SK-N-SH (cell line): ENCODE results near the gene ARHGEF7. TPM values are rescaled to one million over a fixed set of nuclear protein-coding genes. Genes with fewer than 3 reads are reported as not detected.

ENCODE experiments used
- CTCF ChIA-PET: fragments of 300-600, 350-600 bp; formaldehyde crosslinking; extraction: SDS; loops from one replicate; lab custom pipeline; 2021; lab: Yijun Ruan, JAX
- POLR2A ChIA-PET: fragments of 350-600 bp; sonication (Branson Sonifier 250); formaldehyde crosslinking; extraction: SDS; loops from one replicate; lab custom pipeline; 2020; ENCODE audit warnings: antibody characterized with exemption, inconsistent platforms; lab: Yijun Ruan, JAX
- DNase-seq: peaks from one replicate; pipeline ENCODE4 v3.0.0; 2012
- H2AFZ ChIP-seq: fragments of 200-600 bp; sonication (generic); 2 replicates; pipeline ENCODE4 v1.8.1; 2016; ENCODE audit warnings: antibody characterized with exemption, mild to moderate bottlenecking, low read depth
- H3F3A ChIP-seq: fragments of 200-600 bp; sonication (generic); replicated peaks from 2 replicates; pipeline ENCODE3; 2016; ENCODE audit warnings: antibody characterized with exemption, mild to moderate bottlenecking; ENCODE audit not compliant: insufficient read depth
- H3K27ac ChIP-seq, 2 experiments: fragments of 200-500 bp in 1 of 2; fragments of 200-600 bp in 1 of 2; sonication (Bioruptor generic) in 1 of 2; sonication (generic), shearing (Covaris generic) in 1 of 2; 2 replicates each; pipeline versions ENCODE4 v1.5.1 to v1.6.1; 2014 to 2016; ENCODE audit warnings: low read depth in 2 of 2, inconsistent platforms in 1 of 2, low read length in 1 of 2, mild to moderate bottlenecking in 1 of 2, mixed read lengths in 1 of 2
- H3K27me3 ChIP-seq: fragments of 200-600 bp; sonication (generic), shearing (Covaris generic); 2 replicates; pipeline ENCODE4 v1.6.1; 2016; ENCODE audit warnings: mixed run types; ENCODE audit not compliant: insufficient read depth
- H3K36me3 ChIP-seq, 2 experiments: fragments of 200-500 bp in 1 of 2; fragments of 200-600 bp in 1 of 2; sonication (Bioruptor generic) in 1 of 2; sonication (generic) in 1 of 2; replicated peaks in 1 of 2; 2 replicates each; pipeline versions ENCODE3 to v1.5.1; 2014 to 2016; ENCODE audit warnings: low read length in 1 of 2, mild to moderate bottlenecking in 1 of 2; ENCODE audit not compliant: insufficient read depth in 2 of 2, control insufficient read depth in 1 of 2
- H3K4me1 ChIP-seq, 2 experiments: fragments of 200-500 bp in 1 of 2; fragments of 200-600 bp in 1 of 2; sonication (Bioruptor generic) in 1 of 2; sonication (generic), shearing (Covaris generic) in 1 of 2; 2 replicates each; pipeline versions ENCODE4 v1.5.1 to v1.6.1; 2014 to 2016; ENCODE audit warnings: low read depth in 1 of 2, low read length in 1 of 2, mixed run types in 1 of 2; ENCODE audit not compliant: insufficient read depth in 2 of 2, control insufficient read depth in 1 of 2
- H3K4me2 ChIP-seq: fragments of 200-600 bp; sonication (generic), shearing (Covaris generic); 2 replicates; pipeline ENCODE4 v1.6.1; 2017; ENCODE audit warnings: mixed run types
- H3K4me3 ChIP-seq, 2 experiments: fragments of 200-500 bp in 1 of 2; fragments of 200-600 bp in 1 of 2; sonication (Bioruptor generic) in 1 of 2; sonication (generic), shearing (Covaris generic) in 1 of 2; 2 replicates each; pipeline versions ENCODE4 v1.5.1 to v1.8.1; 2014 to 2016; ENCODE audit warnings: low read depth in 2 of 2, inconsistent platforms in 1 of 2, low read length in 1 of 2, mild to moderate bottlenecking in 1 of 2, mixed read lengths in 1 of 2, moderate library complexity in 1 of 2
- H3K79me2 ChIP-seq: fragments of 200-600 bp; sonication (generic); 2 replicates; pipeline ENCODE4 v1.8.1; 2017; ENCODE audit warnings: mild to moderate bottlenecking; ENCODE audit not compliant: insufficient read depth
- H3K9ac ChIP-seq: fragments of 200-600 bp; sonication (generic); 2 replicates; pipeline ENCODE4 v1.6.1; 2017; ENCODE audit warnings: mixed run types
- H3K9me2 ChIP-seq: fragments of 200-600 bp; sonication (generic); 2 replicates; pipeline ENCODE4 v1.6.1; 2017; ENCODE audit warnings: mixed run types
- H3K9me3 ChIP-seq: fragments of 200-600 bp; sonication (generic); 2 replicates; pipeline ENCODE4 v1.6.1; 2017; ENCODE audit warnings: mixed run types, mild to moderate bottlenecking, moderate library complexity
- H4K20me1 ChIP-seq: fragments of 200-600 bp; sonication (generic); 2 replicates; pipeline ENCODE4 v1.6.1; 2017; ENCODE audit warnings: mild to moderate bottlenecking, mixed run types; ENCODE audit not compliant: insufficient read depth
- CHD2 ChIP-seq: fragments of 150-350 bp; IDR thresholded peaks from 2 replicates; pipeline ENCODE4 v1.6.1; 2018; ENCODE audit warnings: low read length; ENCODE audit not compliant: partially characterized antibody
- ELF1 ChIP-seq: IDR thresholded peaks from 2 replicates; pipeline ENCODE4 v1.4.0; 2012
- EZH2phosphoT487 ChIP-seq: fragments of 200-600 bp; sonication (generic); IDR thresholded peaks from 2 replicates; pipeline ENCODE4 v1.6.1; 2017; ENCODE audit warnings: low read depth, mixed run types, mild to moderate bottlenecking, antibody characterized with exemption, moderate library complexity, borderline replicate concordance
- FOSL2 ChIP-seq: IDR thresholded peaks from 2 replicates; pipeline ENCODE4 v1.4.0; 2012; ENCODE audit warnings: low read depth, mild to moderate bottlenecking, moderate library complexity, borderline replicate concordance
- FOXJ3 ChIP-seq: sonication (generic); formaldehyde crosslinking; IDR thresholded peaks from 2 replicates; pipeline ENCODE4 v1.5.1; 2020; ENCODE audit warnings: mild to moderate bottlenecking, missing genetic modification reagents
- GABPA ChIP-seq: IDR thresholded peaks from 2 replicates; pipeline ENCODE4 v1.4.0; 2012; ENCODE audit warnings: low read depth, mild to moderate bottlenecking
- JUND ChIP-seq: IDR thresholded peaks from 2 replicates; pipeline ENCODE4 v1.4.0; 2012
- MAX ChIP-seq: IDR thresholded peaks from 2 replicates; pipeline ENCODE4 v1.4.0; 2012; ENCODE audit warnings: low read depth
- MEF2A ChIP-seq: IDR thresholded peaks from 2 replicates; pipeline ENCODE4 v1.4.0; 2012; ENCODE audit warnings: low read depth, borderline replicate concordance
- NFIC ChIP-seq: IDR thresholded peaks from 2 replicates; pipeline ENCODE4 v1.4.0; 2012; ENCODE audit warnings: borderline replicate concordance
- RAD21 ChIP-seq: IDR thresholded peaks from 2 replicates; pipeline ENCODE4 v1.6.1; 2012; ENCODE audit warnings: mild to moderate bottlenecking, low read length
- RCOR1 ChIP-seq: fragments of 150-350 bp; IDR thresholded peaks from 2 replicates; pipeline ENCODE4 v1.6.1; 2017; ENCODE audit warnings: antibody characterized with exemption, low read length
- REST ChIP-seq: IDR thresholded peaks from 2 replicates; pipeline ENCODE4 v1.6.1; 2012; ENCODE audit warnings: mild to moderate bottlenecking, low read depth, low read length, moderate library complexity
- RXRA ChIP-seq: IDR thresholded peaks from 2 replicates; pipeline ENCODE4 v1.4.0; 2012; ENCODE audit warnings: low read depth, mild to moderate bottlenecking, borderline replicate concordance
- SIN3A ChIP-seq: IDR thresholded peaks from 2 replicates; pipeline ENCODE4 v1.6.1; 2012; ENCODE audit warnings: low read depth, mild to moderate bottlenecking, low read length, moderate library complexity, borderline replicate concordance
- TAF1 ChIP-seq: IDR thresholded peaks from 2 replicates; pipeline ENCODE4 v1.6.1; 2012; ENCODE audit warnings: low read depth, mild to moderate bottlenecking, low read length, moderate library complexity, borderline replicate concordance
- YY1 ChIP-seq: IDR thresholded peaks from 2 replicates; pipeline ENCODE4 v1.4.0; 2012; ENCODE audit warnings: low read depth, mild to moderate bottlenecking
- WGBS: methylation state at CpG from one replicate; pipeline ENCODE4 v1.1.6; 2017; ENCODE audit warnings: low lambda C conversion rate; 5-methylcytosine and 5-hydroxymethylcytosine counted together
- polyA plus RNA-seq, 3 experiments: library from polyadenylated mRNA; depleted of rRNA; stranded (reverse); fragments of >200 nt; gene quantifications; 2 replicates each; pipeline ENCODE4 v1.2.3, GENCODE V29; 2012
- TF ChIP-seq, protein P1 (sequence below): fragments of 150-350 bp; IDR thresholded peaks from 2 replicates; pipeline ENCODE4 v1.6.1; 2017; ENCODE audit warnings: antibody characterized with exemption, low read length, low read depth, borderline replicate concordance
- TF ChIP-seq, protein P2 (sequence below): fragments of 200-600 bp; sonication (generic); IDR thresholded peaks from 2 replicates; pipeline ENCODE4 v1.6.1; 2017; ENCODE audit warnings: antibody characterized with exemption, mild to moderate bottlenecking, moderate library complexity

The ARHGEF7 gene
- polyA plus RNA-seq, 1 of the 3 experiments (the other 2 are of a cell fraction): 21.6 TPM

- Histone ChIP-seq H3K79me2 (no peaks in the 10 kb centered on the region), H3K9ac (no peak overlapping the region), H3K4me3 (no peak overlapping the region), H3K4me2 (no peak overlapping the region), H3K36me3 (no peaks in the 10 kb centered on the region), H2AFZ (no peak overlapping the region), H3K9me3 (no peaks in the 10 kb centered on the region), H3F3A (no peaks in the 10 kb centered on the region), H3K27me3 (peaks cover 72% of the 10 kb centered on the region), H4K20me1 (no peaks in the 10 kb centered on the region), H3K9me2 (no peaks in the 10 kb centered on the region), H3K27ac (no peak overlapping the region), H3K4me1 (peaks cover 0 to 23% of the 10 kb centered on the region in 2 experiments; a peak in 1 of 4 replicates)
- TF ChIP-seq GABPA: no peak
- no peak for TF ChIP-seq ELF1
- no peak for TF ChIP-seq EZH2phosphoT487
- no peak for TF ChIP-seq YY1
- no peak for TF ChIP-seq RXRA
- TF ChIP-seq CHD2: no peak
- no peak for TF ChIP-seq FOXJ3 (CRISPR knock-in tag)
- no peak for TF ChIP-seq RAD21
- no peak for TF ChIP-seq TAF1
- no peak for TF ChIP-seq JUND
- TF ChIP-seq, protein P1, sequence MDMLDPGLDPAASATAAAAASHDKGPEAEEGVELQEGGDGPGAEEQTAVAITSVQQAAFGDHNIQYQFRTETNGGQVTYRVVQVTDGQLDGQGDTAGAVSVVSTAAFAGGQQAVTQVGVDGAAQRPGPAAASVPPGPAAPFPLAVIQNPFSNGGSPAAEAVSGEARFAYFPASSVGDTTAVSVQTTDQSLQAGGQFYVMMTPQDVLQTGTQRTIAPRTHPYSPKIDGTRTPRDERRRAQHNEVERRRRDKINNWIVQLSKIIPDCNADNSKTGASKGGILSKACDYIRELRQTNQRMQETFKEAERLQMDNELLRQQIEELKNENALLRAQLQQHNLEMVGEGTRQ: no peak
- TF ChIP-seq REST: no peak
- no peak for TF ChIP-seq MAX
- TF ChIP-seq NFIC: no peak
- TF ChIP-seq SIN3A: no peak
- no peak for TF ChIP-seq FOSL2
- TF ChIP-seq, protein P2, sequence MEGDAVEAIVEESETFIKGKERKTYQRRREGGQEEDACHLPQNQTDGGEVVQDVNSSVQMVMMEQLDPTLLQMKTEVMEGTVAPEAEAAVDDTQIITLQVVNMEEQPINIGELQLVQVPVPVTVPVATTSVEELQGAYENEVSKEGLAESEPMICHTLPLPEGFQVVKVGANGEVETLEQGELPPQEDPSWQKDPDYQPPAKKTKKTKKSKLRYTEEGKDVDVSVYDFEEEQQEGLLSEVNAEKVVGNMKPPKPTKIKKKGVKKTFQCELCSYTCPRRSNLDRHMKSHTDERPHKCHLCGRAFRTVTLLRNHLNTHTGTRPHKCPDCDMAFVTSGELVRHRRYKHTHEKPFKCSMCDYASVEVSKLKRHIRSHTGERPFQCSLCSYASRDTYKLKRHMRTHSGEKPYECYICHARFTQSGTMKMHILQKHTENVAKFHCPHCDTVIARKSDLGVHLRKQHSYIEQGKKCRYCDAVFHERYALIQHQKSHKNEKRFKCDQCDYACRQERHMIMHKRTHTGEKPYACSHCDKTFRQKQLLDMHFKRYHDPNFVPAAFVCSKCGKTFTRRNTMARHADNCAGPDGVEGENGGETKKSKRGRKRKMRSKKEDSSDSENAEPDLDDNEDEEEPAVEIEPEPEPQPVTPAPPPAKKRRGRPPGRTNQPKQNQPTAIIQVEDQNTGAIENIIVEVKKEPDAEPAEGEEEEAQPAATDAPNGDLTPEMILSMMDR: no peak
- no peak for TF ChIP-seq MEF2A
- TF ChIP-seq RCOR1: no peak
- 45% methylated on average over 31 of the region's 32 CpGs for WGBS
- POLR2A ChIA-PET: no interaction called here
- peak; percentile 11 for DNase-seq
- CTCF ChIA-PET: no interaction called here
Observed at GRCh38 chr13:111327730-111328573, 212.8 kb downstream of the ARHGEF7 start.
